Uterus (tissue), 2 donors: ENCODE data around the gene ADM.

Source experiments
- CTCF ChIP-seq, 4 experiments: fragments of 200-600 bp in 2 of 4; fragments of 450-650 bp in 2 of 4; sonication (generic) in 2 of 4; IDR thresholded peaks; one replicate each; pipeline ENCODE4 v1.5.1; 2016 to 2019; ENCODE audit warnings: antibody characterized with exemption in 4 of 4, mild to moderate bottlenecking in 2 of 4, moderate library complexity in 1 of 4
- POLR2A ChIP-seq, 2 donors: fragments of 450-650 bp; IDR thresholded peaks; one replicate each; pipeline ENCODE4 v1.6.1; 2016; ENCODE audit warnings: antibody characterized with exemption in 2 of 2, mild to moderate bottlenecking in 1 of 2, moderate library complexity in 1 of 2

- TF ChIP-seq CTCF (IDR thresholded peaks at IDR 0.05), result no peak
- no peak for TF ChIP-seq POLR2A (IDR thresholded peaks at IDR 0.05)
Observed at GRCh38 chr11:10318527-10318802, 13.6 kb downstream of the ADM start.
